SK-N-SH (cell line): Measurements from ENCODE around the gene C1orf216. TPM values are rescaled to one million over a fixed set of nuclear protein-coding genes. Genes with fewer than 3 reads are reported as not detected.

Experiments
- CTCF ChIA-PET: fragments of 300-600, 350-600 bp; formaldehyde crosslinking; extraction: SDS; loops from one replicate; lab custom pipeline; 2021; lab: Yijun Ruan, JAX
- POLR2A ChIA-PET: fragments of 350-600 bp; sonication (Branson Sonifier 250); formaldehyde crosslinking; extraction: SDS; loops from one replicate; lab custom pipeline; 2020; ENCODE audit warnings: antibody characterized with exemption, inconsistent platforms; lab: Yijun Ruan, JAX
- DNase-seq: peaks from one replicate; pipeline ENCODE4 v3.0.0; 2012
- H2AFZ ChIP-seq: fragments of 200-600 bp; sonication (generic); 2 replicates; pipeline ENCODE4 v1.8.1; 2016; ENCODE audit warnings: antibody characterized with exemption, mild to moderate bottlenecking, low read depth
- H3F3A ChIP-seq: fragments of 200-600 bp; sonication (generic); replicated peaks from 2 replicates; pipeline ENCODE3; 2016; ENCODE audit warnings: antibody characterized with exemption, mild to moderate bottlenecking; ENCODE audit not compliant: insufficient read depth
- H3K27ac ChIP-seq, 2 experiments: fragments of 200-500 bp in 1 of 2; fragments of 200-600 bp in 1 of 2; sonication (Bioruptor generic) in 1 of 2; sonication (generic), shearing (Covaris generic) in 1 of 2; 2 replicates each; pipeline versions ENCODE4 v1.5.1 to v1.6.1; 2014 to 2016; ENCODE audit warnings: low read depth in 2 of 2, inconsistent platforms in 1 of 2, low read length in 1 of 2, mild to moderate bottlenecking in 1 of 2, mixed read lengths in 1 of 2
- H3K27me3 ChIP-seq: fragments of 200-600 bp; sonication (generic), shearing (Covaris generic); 2 replicates; pipeline ENCODE4 v1.6.1; 2016; ENCODE audit warnings: mixed run types; ENCODE audit not compliant: insufficient read depth
- H3K36me3 ChIP-seq, 2 experiments: fragments of 200-500 bp in 1 of 2; fragments of 200-600 bp in 1 of 2; sonication (Bioruptor generic) in 1 of 2; sonication (generic) in 1 of 2; replicated peaks in 1 of 2; 2 replicates each; pipeline versions ENCODE3 to v1.5.1; 2014 to 2016; ENCODE audit warnings: low read length in 1 of 2, mild to moderate bottlenecking in 1 of 2; ENCODE audit not compliant: insufficient read depth in 2 of 2, control insufficient read depth in 1 of 2
- H3K4me1 ChIP-seq, 2 experiments: fragments of 200-500 bp in 1 of 2; fragments of 200-600 bp in 1 of 2; sonication (Bioruptor generic) in 1 of 2; sonication (generic), shearing (Covaris generic) in 1 of 2; 2 replicates each; pipeline versions ENCODE4 v1.5.1 to v1.6.1; 2014 to 2016; ENCODE audit warnings: low read depth in 1 of 2, low read length in 1 of 2, mixed run types in 1 of 2; ENCODE audit not compliant: insufficient read depth in 2 of 2, control insufficient read depth in 1 of 2
- H3K4me2 ChIP-seq: fragments of 200-600 bp; sonication (generic), shearing (Covaris generic); 2 replicates; pipeline ENCODE4 v1.6.1; 2017; ENCODE audit warnings: mixed run types
- H3K4me3 ChIP-seq, 2 experiments: fragments of 200-500 bp in 1 of 2; fragments of 200-600 bp in 1 of 2; sonication (Bioruptor generic) in 1 of 2; sonication (generic), shearing (Covaris generic) in 1 of 2; 2 replicates each; pipeline versions ENCODE4 v1.5.1 to v1.8.1; 2014 to 2016; ENCODE audit warnings: low read depth in 2 of 2, inconsistent platforms in 1 of 2, low read length in 1 of 2, mild to moderate bottlenecking in 1 of 2, mixed read lengths in 1 of 2, moderate library complexity in 1 of 2
- H3K79me2 ChIP-seq: fragments of 200-600 bp; sonication (generic); 2 replicates; pipeline ENCODE4 v1.8.1; 2017; ENCODE audit warnings: mild to moderate bottlenecking; ENCODE audit not compliant: insufficient read depth
- H3K9ac ChIP-seq: fragments of 200-600 bp; sonication (generic); 2 replicates; pipeline ENCODE4 v1.6.1; 2017; ENCODE audit warnings: mixed run types
- H3K9me2 ChIP-seq: fragments of 200-600 bp; sonication (generic); 2 replicates; pipeline ENCODE4 v1.6.1; 2017; ENCODE audit warnings: mixed run types
- H3K9me3 ChIP-seq: fragments of 200-600 bp; sonication (generic); 2 replicates; pipeline ENCODE4 v1.6.1; 2017; ENCODE audit warnings: mixed run types, mild to moderate bottlenecking, moderate library complexity
- H4K20me1 ChIP-seq: fragments of 200-600 bp; sonication (generic); 2 replicates; pipeline ENCODE4 v1.6.1; 2017; ENCODE audit warnings: mild to moderate bottlenecking, mixed run types; ENCODE audit not compliant: insufficient read depth
- FOXJ3 ChIP-seq: sonication (generic); formaldehyde crosslinking; IDR thresholded peaks from 2 replicates; pipeline ENCODE4 v1.5.1; 2020; ENCODE audit warnings: mild to moderate bottlenecking, missing genetic modification reagents
- FOXM1 ChIP-seq: IDR thresholded peaks from 2 replicates; pipeline ENCODE4 v1.4.0; 2012; ENCODE audit warnings: low read depth, mild to moderate bottlenecking
- GABPA ChIP-seq: IDR thresholded peaks from 2 replicates; pipeline ENCODE4 v1.4.0; 2012; ENCODE audit warnings: low read depth, mild to moderate bottlenecking
- JUND ChIP-seq: IDR thresholded peaks from 2 replicates; pipeline ENCODE4 v1.4.0; 2012
- NFIC ChIP-seq: IDR thresholded peaks from 2 replicates; pipeline ENCODE4 v1.4.0; 2012; ENCODE audit warnings: borderline replicate concordance
- NRF1 ChIP-seq: IDR thresholded peaks from 2 replicates; pipeline ENCODE4 v1.6.1; 2012; ENCODE audit warnings: low read depth, mild to moderate bottlenecking, low read length
- RAD21 ChIP-seq: IDR thresholded peaks from 2 replicates; pipeline ENCODE4 v1.6.1; 2012; ENCODE audit warnings: mild to moderate bottlenecking, low read length
- REST ChIP-seq: IDR thresholded peaks from 2 replicates; pipeline ENCODE4 v1.6.1; 2012; ENCODE audit warnings: mild to moderate bottlenecking, low read depth, low read length, moderate library complexity
- TCF12 ChIP-seq: IDR thresholded peaks from 2 replicates; pipeline ENCODE4 v1.4.0; 2012
- USF2 ChIP-seq: fragments of 150-350 bp; IDR thresholded peaks from 2 replicates; pipeline ENCODE4 v1.6.1; 2017; ENCODE audit warnings: antibody characterized with exemption, low read length, low read depth, borderline replicate concordance
- WGBS: methylation state at CpG from one replicate; pipeline ENCODE4 v1.1.6; 2017; ENCODE audit warnings: low lambda C conversion rate; 5-methylcytosine and 5-hydroxymethylcytosine counted together
- polyA plus RNA-seq, 3 experiments: library from polyadenylated mRNA; depleted of rRNA; stranded (reverse); fragments of >200 nt; gene quantifications; 2 replicates each; pipeline ENCODE4 v1.2.3, GENCODE V29; 2012
- TF ChIP-seq, protein P1 (sequence below): IDR thresholded peaks from 2 replicates; pipeline ENCODE4 v1.4.0; 2012; ENCODE audit warnings: low read depth, borderline replicate concordance

C1orf216 gene
- polyA plus RNA-seq, 1 of the 3 experiments (the other 2 are of a cell fraction) = 20.0 TPM

DNA sequence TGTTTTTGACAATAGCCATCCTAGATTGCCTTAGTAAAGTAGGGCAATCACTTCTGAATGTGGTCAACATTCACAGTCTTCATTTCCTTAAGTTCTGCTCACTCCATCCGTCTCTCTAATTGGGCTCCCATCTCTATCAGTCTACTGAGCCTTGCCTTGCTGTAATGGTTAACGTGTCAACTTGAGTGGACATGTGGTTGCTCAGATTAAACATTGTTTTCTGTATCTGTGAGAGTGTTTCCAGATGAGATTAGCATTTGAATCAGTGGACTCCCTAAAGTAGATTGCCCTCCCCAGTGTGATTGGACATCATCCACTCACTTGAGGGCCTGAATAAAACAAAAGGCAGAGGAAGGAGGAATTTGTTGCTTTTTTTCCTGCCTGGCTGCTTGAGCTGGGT, 26.4 kb downstream of the C1orf216 start (continued):
- TF ChIP-seq REST (no peak), FOXJ3 (CRISPR knock-in tag) (no peak), NRF1 (no peak), NFIC (no peak), JUND (no peak), FOXM1 (no peak)
- TF ChIP-seq, protein P1, sequence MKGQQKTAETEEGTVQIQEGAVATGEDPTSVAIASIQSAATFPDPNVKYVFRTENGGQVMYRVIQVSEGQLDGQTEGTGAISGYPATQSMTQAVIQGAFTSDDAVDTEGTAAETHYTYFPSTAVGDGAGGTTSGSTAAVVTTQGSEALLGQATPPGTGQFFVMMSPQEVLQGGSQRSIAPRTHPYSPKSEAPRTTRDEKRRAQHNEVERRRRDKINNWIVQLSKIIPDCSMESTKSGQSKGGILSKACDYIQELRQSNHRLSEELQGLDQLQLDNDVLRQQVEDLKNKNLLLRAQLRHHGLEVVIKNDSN = no peak

- H4K20me1 ChIP-seq = no peaks in the 10 kb centered on the region
- H3K9ac ChIP-seq = no peak overlapping the region
- no peak for TF ChIP-seq TCF12
- no peak for TF ChIP-seq USF2
- no peak for TF ChIP-seq GABPA
- TF ChIP-seq, protein P1 = no peak
- TF ChIP-seq RAD21 = no peak
- DNase-seq = no peak
- H3K36me3 ChIP-seq = no peaks in the 10 kb centered on the region
- WGBS = 53% methylated on average over 8 of the region's 8 CpGs
- H2AFZ ChIP-seq = no peak overlapping the region
- no peaks in the 10 kb centered on the region for H3K79me2 ChIP-seq
- no peak overlapping the region for H3K27ac ChIP-seq
- no peaks in the 10 kb centered on the region for H3K9me3 ChIP-seq
- ChIA-PET CTCF (interaction anchor here (0.7 to 3.0 kb wide), 3 partner anchors 11 to 36 kb away, joined by 3 to 9 read pairs (median 3); no protein-coding TSS in a partner anchor), POLR2A (no interaction called here)
- H3K4me2 ChIP-seq = no peak overlapping the region
- H3K4me3 ChIP-seq = no peak overlapping the region
- 0 out of 2 replicates have a peak, but pooled peaks cover 5% of the 10 kb centered on the region for H3K27me3 ChIP-seq
- H3F3A ChIP-seq = no peaks in the 10 kb centered on the region
- H3K9me2 ChIP-seq = no peaks in the 10 kb centered on the region
- H3K4me1 ChIP-seq = no peaks in the 10 kb centered on the region
These were observed 27.0 kb downstream of the C1orf216 start for GRCh38 chr1:35691571-35692220.
